ENCODE results near the gene RAB31. TPM values are rescaled to one million over a fixed set of nuclear protein-coding genes. Genes with fewer than 3 reads are reported as not detected.

Gene RAB31
- total and polyA plus RNA-seq, 2 of the 13 experiments (the other 11 are each of a cell fraction or from before 2014, with no cell fraction given), result 1.1 to 1.7 TPM

DNA sequence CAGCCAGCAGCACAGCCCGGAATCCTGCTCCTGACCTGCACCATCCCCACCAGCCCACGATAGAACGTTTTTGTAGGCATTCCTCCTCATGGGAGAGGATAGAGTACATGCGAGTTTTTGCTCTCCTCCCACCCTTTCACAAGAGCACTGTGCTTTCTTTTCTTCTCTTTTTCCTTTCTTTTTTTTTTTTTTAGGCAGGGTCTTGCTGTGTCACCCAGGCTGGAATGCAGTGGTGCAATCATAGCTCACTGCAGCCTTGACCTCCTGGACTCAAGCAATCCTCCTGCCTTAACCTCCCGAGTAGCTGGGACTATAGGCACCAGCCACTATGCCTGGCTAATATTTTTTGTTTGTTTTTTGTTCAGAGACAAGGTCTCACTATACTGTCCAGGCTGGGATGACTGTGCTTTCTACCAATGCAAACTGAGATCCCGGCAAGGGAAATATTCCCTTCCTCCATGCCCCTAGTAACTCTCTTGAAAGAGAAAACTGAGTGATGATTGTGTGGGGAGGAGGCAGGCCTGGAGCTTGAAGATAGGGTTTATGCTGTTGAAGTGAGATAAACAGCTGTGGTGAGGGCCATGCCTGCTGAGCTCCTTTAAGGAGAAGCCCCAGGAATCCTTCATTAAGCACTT lies 95.1 kb downstream of the RAB31 start (continued):
- TF ChIP-seq ZNF350 (CRISPR knock-in tag; IDR thresholded peaks at IDR 0.05; ENCODE audit: borderline replicate concordance, low read depth) (peak; percentile 61; the same call in 1 of the 2 replicates), SOX13 (IDR thresholded peaks at IDR 0.05) (no peak), SOX13 (CRISPR knock-in tag; conservative IDR thresholded peaks at IDR 0.05 in 1 of 2, IDR thresholded peaks at IDR 0.05 in 1 of 2) (peak in 1 of 2 experiments; percentile 74; a peak in 2 of 4 replicates), FOXK2 (IDR thresholded peaks at IDR 0.05) (0 out of 2 replicates have a peak, but pooled peaks have one; percentile 14), RARA (CRISPR knock-in tag; IDR thresholded peaks at IDR 0.05) (peak; percentile 87), TAF1 (CRISPR knock-in tag; IDR thresholded peaks at IDR 0.05) (0 out of 2 replicates have a peak, but pooled peaks have one; percentile 13), SALL2 (CRISPR knock-in tag; IDR thresholded peaks at IDR 0.05) (no peak), ZNF761 (CRISPR knock-in tag; conservative IDR thresholded peaks at IDR 0.05) (no peak), ZNF770 (CRISPR knock-in tag; IDR thresholded peaks at IDR 0.05) (peak; percentile 96), ZNF543 (CRISPR knock-in tag; IDR thresholded peaks at IDR 0.05) (0 out of 2 replicates have a peak, but pooled peaks have one; percentile 27), SOX6 (IDR thresholded peaks at IDR 0.05) (no peak), SOX6 (CRISPR knock-in tag; IDR thresholded peaks at IDR 0.05) (peak; percentile 76), SALL1 (CRISPR knock-in tag; IDR thresholded peaks at IDR 0.05) (peak; percentile 80), ISL2 (CRISPR knock-in tag; IDR thresholded peaks at IDR 0.05) (0 out of 2 replicates have a peak, but pooled peaks have one; percentile 2), PHF8 (CRISPR knock-in tag; IDR thresholded peaks at IDR 0.05) (0 out of 2 replicates have a peak, but pooled peaks have one; percentile 9), PRPF4 (IDR thresholded peaks at IDR 0.05; ENCODE audit: low read depth, low read length, poor library complexity, severe bottlenecking) (no peak), AGO1 (IDR thresholded peaks at IDR 0.05; ENCODE audit: low read depth, low read length, poor library complexity, severe bottlenecking) (no peak), GATAD2A (CRISPR knock-in tag; IDR thresholded peaks at IDR 0.05) (peak; percentile 90), ZNF121 (CRISPR knock-in tag; IDR thresholded peaks at IDR 0.05) (peak; percentile 100), NCOA2 (CRISPR knock-in tag; IDR thresholded peaks at IDR 0.05) (peak; percentile 89), HMG20A (CRISPR knock-in tag; IDR thresholded peaks at IDR 0.05; ENCODE audit: borderline replicate concordance) (peak; percentile 80), SMYD3 (CRISPR knock-in tag; IDR thresholded peaks at IDR 0.05) (no peak), ZNF878 (CRISPR knock-in tag; IDR thresholded peaks at IDR 0.05) (no peak), GMEB2 (CRISPR knock-in tag; IDR thresholded peaks at IDR 0.05; ENCODE audit: low read depth) (no peak), ZNF24 (IDR thresholded peaks at IDR 0.05) (peak; percentile 35; the same call in 1 of the 2 replicates), SAP130 (CRISPR knock-in tag; IDR thresholded peaks at IDR 0.05; ENCODE audit: low read depth) (0 out of 2 replicates have a peak, but pooled peaks have one; percentile 8)
- TF ChIP-seq, protein P1, sequence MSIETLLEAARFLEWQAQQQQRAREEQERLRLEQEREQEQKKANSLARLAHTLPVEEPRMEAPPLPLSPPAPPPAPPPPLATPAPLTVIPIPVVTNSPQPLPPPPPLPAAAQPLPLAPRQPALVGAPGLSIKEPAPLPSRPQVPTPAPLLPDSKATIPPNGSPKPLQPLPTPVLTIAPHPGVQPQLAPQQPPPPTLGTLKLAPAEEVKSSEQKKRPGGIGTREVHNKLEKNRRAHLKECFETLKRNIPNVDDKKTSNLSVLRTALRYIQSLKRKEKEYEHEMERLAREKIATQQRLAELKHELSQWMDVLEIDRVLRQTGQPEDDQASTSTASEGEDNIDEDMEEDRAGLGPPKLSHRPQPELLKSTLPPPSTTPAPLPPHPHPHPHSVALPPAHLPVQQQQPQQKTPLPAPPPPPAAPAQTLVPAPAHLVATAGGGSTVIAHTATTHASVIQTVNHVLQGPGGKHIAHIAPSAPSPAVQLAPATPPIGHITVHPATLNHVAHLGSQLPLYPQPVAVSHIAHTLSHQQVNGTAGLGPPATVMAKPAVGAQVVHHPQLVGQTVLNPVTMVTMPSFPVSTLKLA (IDR thresholded peaks at IDR 0.05), result 0 out of 2 replicates have a peak, but pooled peaks have one; percentile 4
